Measurements from ENCODE around the gene BRI3. TPM values are rescaled to one million over a fixed set of nuclear protein-coding genes. Genes with fewer than 3 reads are reported as not detected.

Gene BRI3
- total RNA-seq, 4 donors from 2014 or later = 34.2 to 54.2 (median 46.3) TPM

GRCh38 chr7:98278408-98278807 lies 3.1 kb upstream of the BRI3 start:
- no peak for DNase-seq (ENCODE audit: low spot score in 2 of 2)
- WGBS, 2 donors = 93 to 95% methylated on average over 5 of the region's 5 CpGs
- no peak overlapping the region for H3K4me3 ChIP-seq (ENCODE audit: low read depth, poor library complexity, severe bottlenecking)
- intact Hi-C loops (cut with DNase I; ENCODE audit: low total_unique reads) = no loop called here
- TF ChIP-seq CTCF (IDR thresholded peaks at IDR 0.05) (no peak), POLR2A (IDR thresholded peaks at IDR 0.05) (no peak)

- TF ChIP-seq CTCF (IDR thresholded peaks at IDR 0.05) = no peak
- TF ChIP-seq POLR2A (IDR thresholded peaks at IDR 0.05) = no peak
- H3K4me3 ChIP-seq (ENCODE audit: low read depth, poor library complexity, severe bottlenecking) = no peak overlapping the region
- intact Hi-C loops (cut with DNase I; ENCODE audit: low total_unique reads) = no loop called here
- DNase-seq (ENCODE audit: low spot score in 2 of 2) = no peak
- 79 to 89% methylated on average over 4 of the region's 4 CpGs for WGBS, 2 donors
Measured at GRCh38 chr7:98278936-98279335, 2.5 kb upstream of the BRI3 start.

- no peak overlapping the region for H3K4me3 ChIP-seq (ENCODE audit: low read depth, poor library complexity, severe bottlenecking)
- DNase-seq (ENCODE audit: low spot score in 2 of 2) = no peak
- 47 to 61% methylated on average over 7 of the region's 7 CpGs for WGBS, 2 donors
- intact Hi-C loops (cut with DNase I; ENCODE audit: low total_unique reads) = no loop called here
- no peak for TF ChIP-seq POLR2A (IDR thresholded peaks at IDR 0.05)
- no peak for TF ChIP-seq CTCF (IDR thresholded peaks at IDR 0.05)
Measured at GRCh38 chr7:98280296-98280695, 1.2 kb upstream of the BRI3 start.

GRCh38 chr7:98281757-98282606 lies 496 bp downstream of the BRI3 start:
- no peak for TF ChIP-seq POLR2A (IDR thresholded peaks at IDR 0.05)
- no peak for TF ChIP-seq CTCF (IDR thresholded peaks at IDR 0.05)
- peak in 1 of 2 donors; percentile 89 for DNase-seq (ENCODE audit: low spot score in 2 of 2)
- WGBS, 2 donors = 1 to 3% methylated on average over 6 to 24 of the region's 77 CpGs
- H3K4me3 ChIP-seq (ENCODE audit: low read depth, poor library complexity, severe bottlenecking) = peak overlapping the region; percentile 77
- intact Hi-C loops (cut with DNase I; ENCODE audit: low total_unique reads) = no loop called here

- 11 to 15% methylated on average over 16 of the region's 16 CpGs for WGBS, 2 donors
- no peak for DNase-seq (ENCODE audit: low spot score in 2 of 2)
- intact Hi-C loops (cut with DNase I; ENCODE audit: low total_unique reads) = no loop called here
- TF ChIP-seq POLR2A (IDR thresholded peaks at IDR 0.05) = no peak
- no peak for TF ChIP-seq CTCF (IDR thresholded peaks at IDR 0.05)
- H3K4me3 ChIP-seq (ENCODE audit: low read depth, poor library complexity, severe bottlenecking) = peak overlapping the region; percentile 77
Measured at GRCh38 chr7:98282703-98283102, 1.2 kb downstream of the BRI3 start.

Measured in lower leg skin (tissue), 4 donors.